HG02840 (cell line): ENCODE measurements around the gene OR10K1.

Experiments used
- ATAC-seq: cut with Tn5 transposase; IDR thresholded peaks from one replicate; pipeline ENCODE4 v1.9.1; 2021; ENCODE audit warnings: mild to moderate bottlenecking, moderate library complexity, moderate number of reproducible peaks; ENCODE audit not compliant: unreplicated experiment, low FRiP score

The OR10K1 gene

GRCh38 chr1:158516966-158517365 lies 55.3 kb downstream of the OR10K1 start:
- no peak for ATAC-seq
